HEK293T (cell line): Measurements from ENCODE around the gene COL23A1.
A peak's percentile ranks its signal among the peaks of the same experiment; 100 is the strongest.

Experiments
- CTCF ChIA-PET: fragments of 350-600 bp; formaldehyde crosslinking; extraction: SDS; loops from one replicate; lab custom pipeline; 2021; ENCODE audit warnings: antibody characterized with exemption, inconsistent platforms; lab: Yijun Ruan, JAX
- POLR2A ChIA-PET: fragments of 350-600 bp; formaldehyde crosslinking; extraction: SDS; loops from one replicate; lab custom pipeline; 2020; ENCODE audit warnings: antibody characterized with exemption, inconsistent platforms; lab: Yijun Ruan, JAX
- DNase-seq: peaks from one replicate; pipeline ENCODE4 v3.0.0; 2012; ENCODE audit warnings: mixed read lengths; ENCODE audit errors: extremely low spot score
- ARNT ChIP-seq: fragments of 450-650 bp; IDR thresholded peaks from 2 replicates; pipeline ENCODE4 v1.6.1; 2017; ENCODE audit warnings: mild to moderate bottlenecking
- BHLHE40 ChIP-seq: fragments of 450-650 bp; IDR thresholded peaks from 2 replicates; pipeline ENCODE4 v1.6.1; 2016; ENCODE audit warnings: mild to moderate bottlenecking, moderate library complexity, borderline replicate concordance
- CTBP1 ChIP-seq: fragments of 450-650 bp; IDR thresholded peaks from 2 replicates; pipeline ENCODE4 v1.6.1; 2016; ENCODE audit warnings: borderline replicate concordance
- ELF4 ChIP-seq: fragments of 450-650 bp; IDR thresholded peaks from 2 replicates; pipeline ENCODE4 v1.6.1; 2017; ENCODE audit warnings: antibody characterized with exemption
- FOXA1 ChIP-seq: fragments of 450-650 bp; IDR thresholded peaks from 2 replicates; pipeline ENCODE4 v1.6.1; 2016; ENCODE audit warnings: mild to moderate bottlenecking
- FOXK2 ChIP-seq: fragments of 450-650 bp; IDR thresholded peaks from 2 replicates; pipeline ENCODE4 v1.6.1; 2016; ENCODE audit warnings: mild to moderate bottlenecking
- FOXM1 ChIP-seq: fragments of 450-650 bp; IDR thresholded peaks from 2 replicates; pipeline ENCODE4 v1.6.1; 2017; ENCODE audit warnings: mild to moderate bottlenecking, borderline replicate concordance
- HDGF ChIP-seq: fragments of 450-650 bp; IDR thresholded peaks from 2 replicates; pipeline ENCODE4 v1.6.1; 2017; ENCODE audit warnings: antibody characterized with exemption, borderline replicate concordance
- L3MBTL2 ChIP-seq: fragments of 450-650 bp; conservative IDR thresholded peaks from 2 replicates; pipeline ENCODE4 v1.6.1; 2016; ENCODE audit warnings: mild to moderate bottlenecking
- LEF1 ChIP-seq: fragments of 450-650 bp; IDR thresholded peaks from 2 replicates; pipeline ENCODE4 v1.6.1; 2017; ENCODE audit warnings: mild to moderate bottlenecking, borderline replicate concordance
- NFRKB ChIP-seq: fragments of 450-650 bp; IDR thresholded peaks from 2 replicates; pipeline ENCODE4 v1.6.1; 2016; ENCODE audit warnings: mild to moderate bottlenecking, moderate library complexity
- SP1 ChIP-seq: fragments of 450-650 bp; IDR thresholded peaks from 2 replicates; pipeline ENCODE4 v1.6.1; 2017
- SUZ12 ChIP-seq: fragments of 450-650 bp; IDR thresholded peaks from 2 replicates; pipeline ENCODE4 v1.6.1; 2016; ENCODE audit warnings: mild to moderate bottlenecking
- TARDBP ChIP-seq: fragments of 450-650 bp; IDR thresholded peaks from 2 replicates; pipeline ENCODE4 v1.6.1; 2016
- ZNF384 ChIP-seq: fragments of 450-650 bp; IDR thresholded peaks from 2 replicates; pipeline ENCODE4 v1.6.1; 2016
- TF ChIP-seq, protein P1 (sequence below): fragments of 450-650 bp; IDR thresholded peaks from 2 replicates; pipeline ENCODE4 v1.6.1; 2016

Gene COL23A1

DNA sequence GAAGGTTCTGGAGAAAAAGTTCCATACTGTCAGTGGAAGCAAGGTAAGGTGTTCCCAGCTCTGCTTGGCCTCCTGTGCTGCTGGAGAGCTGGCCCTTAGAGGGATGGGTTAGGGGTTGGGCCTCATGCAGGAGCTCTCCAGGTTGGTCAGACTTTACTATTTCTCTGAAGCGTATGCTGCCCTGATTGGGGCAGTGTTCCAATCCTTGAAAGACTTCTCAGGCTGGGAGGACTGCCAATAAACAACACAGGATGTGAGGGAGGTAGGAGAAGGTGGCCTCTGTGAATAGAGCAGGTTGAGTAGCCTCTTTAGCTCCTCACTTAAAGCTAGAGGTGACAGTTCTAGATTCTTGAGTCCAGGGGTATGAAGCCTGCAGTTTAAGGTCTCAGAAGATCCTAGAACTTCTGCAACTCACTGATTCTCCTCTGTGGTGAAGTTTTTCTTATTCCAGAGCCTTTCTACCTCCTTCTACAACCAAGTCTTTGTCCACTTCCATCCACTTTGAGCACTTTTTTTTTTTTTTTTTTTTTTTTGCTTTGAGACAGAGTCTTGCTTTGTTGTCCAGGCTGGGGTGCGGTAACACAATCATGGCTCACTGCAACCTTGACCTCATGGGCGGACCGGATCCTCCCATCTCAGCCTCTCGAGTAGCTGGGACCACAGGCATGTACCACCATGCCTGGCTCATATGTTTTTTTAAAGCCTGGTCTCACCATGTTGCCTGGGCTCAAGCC, 382.8 kb downstream of the COL23A1 start:
- CTCF ChIA-PET = interaction anchor here (0.6 to 1.3 kb wide), 2 partner anchors 11 to 27 kb away, joined by 3 to 5 read pairs; no protein-coding TSS in a partner anchor
- POLR2A ChIA-PET = interaction anchor here (3.3 kb wide), 1 partner anchor 24 kb away, joined by 15 read pairs; the partner anchor contains the start of gene PHYKPL
- TF ChIP-seq HDGF (no peak), LEF1 (no peak), BHLHE40 (no peak), FOXA1 (no peak), ELF4 (no peak), TARDBP (no peak)
- TF ChIP-seq, protein P1, sequence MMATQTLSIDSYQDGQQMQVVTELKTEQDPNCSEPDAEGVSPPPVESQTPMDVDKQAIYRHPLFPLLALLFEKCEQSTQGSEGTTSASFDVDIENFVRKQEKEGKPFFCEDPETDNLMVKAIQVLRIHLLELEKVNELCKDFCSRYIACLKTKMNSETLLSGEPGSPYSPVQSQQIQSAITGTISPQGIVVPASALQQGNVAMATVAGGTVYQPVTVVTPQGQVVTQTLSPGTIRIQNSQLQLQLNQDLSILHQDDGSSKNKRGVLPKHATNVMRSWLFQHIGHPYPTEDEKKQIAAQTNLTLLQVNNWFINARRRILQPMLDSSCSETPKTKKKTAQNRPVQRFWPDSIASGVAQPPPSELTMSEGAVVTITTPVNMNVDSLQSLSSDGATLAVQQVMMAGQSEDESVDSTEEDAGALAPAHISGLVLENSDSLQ = no peak
- DNase-seq = no peak

GRCh38 chr5:178206166-178207101, 383.8 kb downstream of the COL23A1 start:
- no peak for DNase-seq
- ChIA-PET CTCF (interaction anchor here (1.1 to 1.3 kb wide), 2 partner anchors 10 to 28 kb away, joined by 3 to 5 read pairs; no protein-coding TSS in a partner anchor), POLR2A (interaction anchor here (1.0 to 3.3 kb wide), 4 partner anchors 10 to 53 kb away, joined by 3 to 15 read pairs (median 5); partner anchors contain the start of genes NHP2 and PHYKPL)
- no peak for TF ChIP-seq SUZ12
- no peak for TF ChIP-seq HDGF
- no peak for TF ChIP-seq ZNF384
- TF ChIP-seq BHLHE40 = no peak
- TF ChIP-seq, protein P1 = no peak
- no peak for TF ChIP-seq FOXK2
- TF ChIP-seq FOXA1 = no peak
- no peak for TF ChIP-seq ELF4
- TF ChIP-seq SP1 = no peak
- TF ChIP-seq FOXM1 = no peak
- TF ChIP-seq CTBP1 = no peak
- no peak for TF ChIP-seq TARDBP
- TF ChIP-seq ARNT = no peak
- TF ChIP-seq NFRKB = no peak
- TF ChIP-seq L3MBTL2 = no peak
- no peak for TF ChIP-seq LEF1

DNA sequence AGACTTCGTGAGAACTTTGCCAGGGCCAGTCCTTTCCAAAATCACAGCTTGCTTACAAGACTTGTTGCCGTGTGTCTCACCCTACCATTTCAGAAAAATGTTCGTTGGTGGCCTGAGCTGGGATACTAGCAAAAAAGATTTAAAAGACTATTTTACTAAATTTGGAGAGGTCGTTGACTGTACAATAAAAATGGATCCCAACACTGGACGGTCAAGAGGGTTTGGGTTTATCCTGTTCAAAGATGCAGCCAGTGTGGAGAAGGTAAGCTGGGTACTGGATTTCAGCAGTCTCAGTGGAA, 384.5 kb downstream of the COL23A1 start:
- no peak for DNase-seq
- TF ChIP-seq TARDBP (no peak), SP1 (no peak), HDGF (no peak), ARNT (no peak), CTBP1 (no peak), FOXK2 (no peak), FOXM1 (no peak)
- ChIA-PET CTCF (interaction anchor here (0.6 to 1.1 kb wide), 2 partner anchors 9 to 285 kb away, joined by 3 read pairs; no protein-coding TSS in a partner anchor), POLR2A (interaction anchor here (1.1 to 3.3 kb wide), 3 partner anchors 10 to 52 kb away, joined by 3 to 15 read pairs (median 5); partner anchors contain the start of genes NHP2 and PHYKPL)

- peak; percentile 82 for DNase-seq
- POLR2A ChIA-PET = interaction anchor here (0.8 to 3.3 kb wide), 26 partner anchors 7 to 727 kb away, joined by 3 to 18 read pairs (median 5); partner anchors contain the start of genes CLK4, NHP2, PHYKPL and RMND5B
- TF ChIP-seq SP1 = no peak
- no peak for TF ChIP-seq TARDBP
- no peak for TF ChIP-seq SUZ12
- TF ChIP-seq ARNT = no peak
- no peak for TF ChIP-seq FOXK2
- no peak for TF ChIP-seq L3MBTL2
- no peak for TF ChIP-seq LEF1
- no peak for TF ChIP-seq FOXA1
- TF ChIP-seq, protein P1 = no peak
- TF ChIP-seq NFRKB = no peak
- no peak for TF ChIP-seq CTBP1
- TF ChIP-seq ELF4 = no peak
- TF ChIP-seq HDGF = no peak
- no peak for TF ChIP-seq BHLHE40
- no peak for TF ChIP-seq FOXM1
- TF ChIP-seq ZNF384 = no peak
- CTCF ChIA-PET = interaction anchor here (0.6 to 1.1 kb wide), 2 partner anchors 8 to 286 kb away, joined by 3 read pairs; no protein-coding TSS in a partner anchor
Observed at GRCh38 chr5:178204935-178205748, 385.1 kb downstream of the COL23A1 start.
